ENCODE measurements around the gene PCYT2.

The PCYT2 gene

GRCh38 chr17:81854974-81855774 lies 56.0 kb downstream of the PCYT2 start:
- TF ChIP-seq ZFX (IDR thresholded peaks at IDR 0.05) (no peak), CTCF (conservative IDR thresholded peaks at IDR 0.05) (no peak)
- H3K27ac ChIP-seq, result no peak overlapping the region

GRCh38 chr17:81852237-81852636 lies 59.0 kb downstream of the PCYT2 start:
- TF ChIP-seq ZFX (IDR thresholded peaks at IDR 0.05) (no peak), CTCF (conservative IDR thresholded peaks at IDR 0.05) (no peak)
- no peak overlapping the region for H3K27ac ChIP-seq

DNA sequence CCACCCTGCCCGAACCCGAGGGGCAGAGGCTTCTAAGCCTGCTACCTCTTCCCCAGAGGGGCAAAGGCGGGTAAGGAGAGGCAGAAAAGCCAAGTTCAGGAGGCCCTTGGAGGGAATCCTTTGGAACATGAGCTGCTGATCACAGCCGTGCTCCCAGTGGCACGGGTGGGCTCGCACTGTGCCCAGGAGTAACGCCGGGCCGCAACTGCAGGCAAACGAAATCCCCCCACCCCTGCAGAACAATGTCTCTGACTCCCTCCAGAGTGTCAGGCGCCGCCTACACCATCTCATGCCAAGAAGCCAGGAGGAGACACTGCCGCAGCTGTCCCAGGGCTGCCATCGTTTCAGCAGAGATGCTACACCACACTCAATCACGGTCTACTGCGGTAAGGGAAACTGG lies 59.8 kb downstream of the PCYT2 start:
- H3K27ac ChIP-seq, result no peak overlapping the region

More for the DNA sequence above, 59.8 kb downstream of the PCYT2 start:
- no peak for TF ChIP-seq CTCF (conservative IDR thresholded peaks at IDR 0.05)
